ENCODE data around the gene PIK3C2A. TPM values are rescaled to one million over a fixed set of nuclear protein-coding genes. Genes with fewer than 3 reads are reported as not detected.
A peak's percentile ranks its signal among the peaks of the same experiment; 100 is the strongest.

PIK3C2A gene
- total RNA-seq (2013): 35.2 TPM
- polyA plus RNA-seq (1 to 10 TPM; 5.3 to 9.3 (median 6.0) TPM), polyA minus RNA-seq (9.7 and 12.3 TPM in 2 replicates), total RNA-seq (73.1 to 158 (median 120) reads per million in 11 experiments)

- intact Hi-C loops (cut with micrococcal nuclease): loop anchor here (5.0 kb wide), 3 partner anchors 70 to 130 kb away; partner anchors contain the start of genes NUCB2 (in 1 of the 2) and RPS13 (in 1 of the 2)
- peak within 1 kb of the TSS; percentile 91 for H2AFZ ChIP-seq (ENCODE audit: insufficient read depth, low read depth, low read length, poor library complexity, severe bottlenecking)
- H3K4me3 Mint-ChIP-seq: peak within 1 kb of the TSS; percentile 96 to 98
- peak within 1 kb of the TSS; percentile 93 for H3K9ac ChIP-seq (ENCODE audit: insufficient read depth, low read length, poor library complexity, severe bottlenecking)
- peak within 1 kb of the TSS; percentile 85 for H3K4me2 ChIP-seq (replicated peaks; ENCODE audit: extremely low read depth, low read length, poor library complexity, severe bottlenecking)
- H3K4me1 ChIP-seq (ENCODE audit: control insufficient read depth in 1 of 2, insufficient read depth in 2 of 2, low read length in 2 of 2): peaks cover 47 to 52% of the 10 kb centered on the region in 2 donors
- peaks cover 49% of the 10 kb centered on the region for H3K4me1 Mint-ChIP-seq
- H3K4me3 ChIP-seq (replicated peaks in 1 of 3; ENCODE audit: low read depth in 2 of 3, low read length in 3 of 3): peak within 1 kb of the TSS; percentile 84 to 90 (median 90)
- H3K79me2 ChIP-seq (ENCODE audit: insufficient read depth, low read length): peaks cover 52% of the 10 kb centered on the region
- no peaks in the 10 kb centered on the region for H3K9me3 Mint-ChIP-seq
- peak within 1 kb of the TSS; percentile 97 to 99 (median 98) for H3K27ac Mint-ChIP-seq
- H3K27me3 Mint-ChIP-seq (ENCODE audit: low read depth in 3 of 3): peaks cover 0 to 3% (median 0%) of the 10 kb centered on the region in 3 donors
- peaks cover 14% of the 10 kb centered on the region for H4K20me1 ChIP-seq (ENCODE audit: insufficient read depth, low read length)
- peaks cover 0 to 7% of the 10 kb centered on the region in 2 donors for H3K36me3 ChIP-seq (replicated peaks in 1 of 2; ENCODE audit: control insufficient read depth in 1 of 2, insufficient read depth in 2 of 2, low read length in 2 of 2)
- DNase-seq: peak; percentile 86 to 93 (median 93)
- H3K27ac ChIP-seq (ENCODE audit: low read depth in 1 of 2, low read length in 2 of 2): peak within 1 kb of the TSS; percentile 85 to 86
- under 1% methylated on average over 57 of the region's 72 CpGs for WGBS (ENCODE audit: insufficient coverage)
- TF ChIP-seq, protein P1, sequence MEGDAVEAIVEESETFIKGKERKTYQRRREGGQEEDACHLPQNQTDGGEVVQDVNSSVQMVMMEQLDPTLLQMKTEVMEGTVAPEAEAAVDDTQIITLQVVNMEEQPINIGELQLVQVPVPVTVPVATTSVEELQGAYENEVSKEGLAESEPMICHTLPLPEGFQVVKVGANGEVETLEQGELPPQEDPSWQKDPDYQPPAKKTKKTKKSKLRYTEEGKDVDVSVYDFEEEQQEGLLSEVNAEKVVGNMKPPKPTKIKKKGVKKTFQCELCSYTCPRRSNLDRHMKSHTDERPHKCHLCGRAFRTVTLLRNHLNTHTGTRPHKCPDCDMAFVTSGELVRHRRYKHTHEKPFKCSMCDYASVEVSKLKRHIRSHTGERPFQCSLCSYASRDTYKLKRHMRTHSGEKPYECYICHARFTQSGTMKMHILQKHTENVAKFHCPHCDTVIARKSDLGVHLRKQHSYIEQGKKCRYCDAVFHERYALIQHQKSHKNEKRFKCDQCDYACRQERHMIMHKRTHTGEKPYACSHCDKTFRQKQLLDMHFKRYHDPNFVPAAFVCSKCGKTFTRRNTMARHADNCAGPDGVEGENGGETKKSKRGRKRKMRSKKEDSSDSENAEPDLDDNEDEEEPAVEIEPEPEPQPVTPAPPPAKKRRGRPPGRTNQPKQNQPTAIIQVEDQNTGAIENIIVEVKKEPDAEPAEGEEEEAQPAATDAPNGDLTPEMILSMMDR (IDR thresholded peaks at IDR 0.05): no peak
- H3K9me3 ChIP-seq (replicated peaks in 1 of 2; ENCODE audit: control insufficient read depth in 1 of 2, insufficient read depth in 1 of 2, low read length in 2 of 2): no peaks in the 10 kb centered on the region
- H3K36me3 Mint-ChIP-seq: peaks cover 9% of the 10 kb centered on the region in 2 donors
- H3K27me3 ChIP-seq (ENCODE audit: control insufficient read depth in 2 of 2, insufficient read depth in 2 of 2, low read length in 2 of 2): no peaks in the 10 kb centered on the region
Observed at GRCh38 chr11:17207317-17208256, at the start of gene PIK3C2A. Gene PIK3C2A (minus strand): TSS chr11:17207986. CDS start chr11:17169741, 38,245 bp downstream.

GRCh38 chr11:17257196-17257595 lies 49.4 kb upstream of the PIK3C2A start:
- Mint-ChIP-seq H3K9me3 (peaks cover 0 to 3% (median 0%) of the 10 kb centered on the region in 7 donors), H3K36me3 (no peaks in the 10 kb centered on the region), H3K27me3 (ENCODE audit: low read depth in 3 of 3) (peaks cover 2 to 9% (median 4%) of the 10 kb centered on the region in 3 donors), H3K27ac (peak overlapping the region in 1 of 7 donors; percentile 50), H3K4me3 (no peak overlapping the region), H3K4me1 (peaks cover 7% of the 10 kb centered on the region)
- Histone ChIP-seq H2AFZ (ENCODE audit: insufficient read depth, low read depth, low read length, poor library complexity, severe bottlenecking) (no peak overlapping the region), H3K27ac (ENCODE audit: low read depth in 1 of 2, low read length in 2 of 2) (no peak overlapping the region), H3K9ac (ENCODE audit: insufficient read depth, low read length, poor library complexity, severe bottlenecking) (no peak overlapping the region), H3K4me3 (replicated peaks in 1 of 3; ENCODE audit: low read depth in 2 of 3, low read length in 3 of 3) (no peak overlapping the region), H3K27me3 (ENCODE audit: control insufficient read depth in 2 of 2, insufficient read depth in 2 of 2, low read length in 2 of 2) (no peaks in the 10 kb centered on the region), H4K20me1 (ENCODE audit: insufficient read depth, low read length) (no peaks in the 10 kb centered on the region), H3K9me3 (replicated peaks in 1 of 2; ENCODE audit: control insufficient read depth in 1 of 2, insufficient read depth in 1 of 2, low read length in 2 of 2) (no peaks in the 10 kb centered on the region), H3K4me2 (replicated peaks; ENCODE audit: extremely low read depth, low read length, poor library complexity, severe bottlenecking) (no peak overlapping the region), H3K4me1 (ENCODE audit: control insufficient read depth in 1 of 2, insufficient read depth in 2 of 2, low read length in 2 of 2) (no peaks in the 10 kb centered on the region), H3K79me2 (ENCODE audit: insufficient read depth, low read length) (no peaks in the 10 kb centered on the region), H3K36me3 (replicated peaks in 1 of 2; ENCODE audit: control insufficient read depth in 1 of 2, insufficient read depth in 2 of 2, low read length in 2 of 2) (no peaks in the 10 kb centered on the region)
- peak in 1 of 3 donors; percentile 46 for DNase-seq
- TF ChIP-seq, protein P1 (IDR thresholded peaks at IDR 0.05): no peak
- WGBS (ENCODE audit: insufficient coverage): no CpG with 5 or more reads among the region's 1 CpG
- intact Hi-C loops (cut with micrococcal nuclease): no loop called here
